ENCODE data around the gene GCNT2. TPM values are rescaled to one million over a fixed set of nuclear protein-coding genes. Genes with fewer than 3 reads are reported as not detected.
A peak's percentile ranks its signal among the peaks of the same experiment; 100 is the strongest.
"Not testable (repeated sequence)": the region's sequence is repeated elsewhere in the genome, so short reads cannot be mapped to it uniquely, and the experiment has no call there.

GCNT2 gene
- total RNA-seq, 2 donors from 2014 or later = 2.4 to 6.9 TPM

DNA sequence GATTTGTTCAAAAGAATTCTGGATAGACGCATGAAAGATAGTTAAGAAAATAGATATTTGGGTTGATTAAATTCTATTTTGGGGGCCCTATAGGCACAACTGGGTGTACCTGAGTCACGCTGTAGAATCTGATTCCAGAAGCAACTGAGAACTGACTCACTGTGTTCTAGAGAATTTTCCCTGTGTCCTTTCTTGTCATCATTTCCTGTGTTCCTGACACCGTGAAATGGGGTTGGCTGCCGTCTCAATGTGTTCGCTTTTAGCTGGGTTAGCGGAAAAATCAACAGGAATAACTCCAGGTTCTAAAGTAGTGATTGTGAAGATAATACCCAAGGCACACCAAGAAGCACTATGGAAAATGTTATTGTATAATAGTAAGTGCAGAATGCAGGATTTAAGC, 5.0 kb downstream of the GCNT2 start:
- H3K36me3 Mint-ChIP-seq = no peaks in the 10 kb centered on the region
- H3K4me3 Mint-ChIP-seq = no peak overlapping the region
- ATAC-seq (no peak), DNase-seq (ENCODE audit: low spot score) (no peak)
- peaks cover 25 to 32% of the 10 kb centered on the region in 2 donors for H3K27me3 Mint-ChIP-seq
- H3K27ac Mint-ChIP-seq = no peak overlapping the region
- H3K9me3 Mint-ChIP-seq = no peaks in the 10 kb centered on the region
- H3K4me1 Mint-ChIP-seq (ENCODE audit: low read depth in 2 of 2) = peaks cover 16 to 30% of the 10 kb centered on the region in 2 donors

DNA sequence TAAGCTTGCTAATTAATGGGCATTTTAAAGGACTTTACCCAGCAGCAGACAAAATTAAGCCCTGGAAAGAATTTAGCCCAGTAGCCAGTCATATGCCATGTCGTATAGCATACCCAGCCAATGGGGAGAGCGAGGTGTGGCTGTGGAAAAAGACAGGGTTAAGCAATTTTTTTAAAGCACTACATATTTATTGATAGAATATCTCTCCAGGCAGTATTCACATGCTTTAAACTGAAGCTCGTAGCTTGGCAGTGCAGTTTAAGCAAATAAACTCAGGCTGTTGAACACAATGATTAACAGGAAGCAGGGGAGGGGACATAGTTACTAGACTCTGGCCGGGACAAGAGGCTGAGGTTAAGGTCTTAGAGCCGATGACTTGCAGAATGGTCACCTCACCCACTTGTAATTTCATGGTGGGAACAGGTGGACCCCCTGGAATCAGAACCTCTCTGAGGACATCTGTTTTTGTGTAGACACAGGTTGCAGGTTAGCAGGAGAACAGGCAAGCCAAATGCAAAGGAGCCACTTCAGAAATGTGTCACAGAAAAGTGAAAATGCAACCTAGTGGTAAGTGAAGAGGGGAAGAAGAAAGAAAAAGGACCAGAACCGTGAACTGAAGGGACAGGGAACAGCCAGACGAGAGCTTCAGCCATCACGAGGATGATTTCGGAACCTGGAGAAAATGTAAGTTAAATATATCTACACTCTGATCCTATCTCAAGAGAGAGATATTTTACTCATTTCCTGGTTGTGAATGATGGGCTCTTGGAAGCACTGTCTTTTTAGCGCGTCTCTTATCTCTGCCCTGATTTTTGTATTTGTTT, 7.2 kb downstream of the GCNT2 start:
- H3K9me3 Mint-ChIP-seq = no peaks in the 10 kb centered on the region
- ATAC-seq (peak; percentile 79 to 83), DNase-seq (ENCODE audit: low spot score) (no peak)
- H3K4me1 Mint-ChIP-seq (ENCODE audit: low read depth in 2 of 2) = peaks cover 31 to 38% of the 10 kb centered on the region in 2 donors
- peak overlapping the region; percentile 92 for H3K4me3 Mint-ChIP-seq
- no peaks in the 10 kb centered on the region for H3K36me3 Mint-ChIP-seq
- H3K27me3 Mint-ChIP-seq = peaks cover 33 to 34% of the 10 kb centered on the region in 2 donors
- H3K27ac Mint-ChIP-seq = peak overlapping the region; percentile 60 to 61

DNA sequence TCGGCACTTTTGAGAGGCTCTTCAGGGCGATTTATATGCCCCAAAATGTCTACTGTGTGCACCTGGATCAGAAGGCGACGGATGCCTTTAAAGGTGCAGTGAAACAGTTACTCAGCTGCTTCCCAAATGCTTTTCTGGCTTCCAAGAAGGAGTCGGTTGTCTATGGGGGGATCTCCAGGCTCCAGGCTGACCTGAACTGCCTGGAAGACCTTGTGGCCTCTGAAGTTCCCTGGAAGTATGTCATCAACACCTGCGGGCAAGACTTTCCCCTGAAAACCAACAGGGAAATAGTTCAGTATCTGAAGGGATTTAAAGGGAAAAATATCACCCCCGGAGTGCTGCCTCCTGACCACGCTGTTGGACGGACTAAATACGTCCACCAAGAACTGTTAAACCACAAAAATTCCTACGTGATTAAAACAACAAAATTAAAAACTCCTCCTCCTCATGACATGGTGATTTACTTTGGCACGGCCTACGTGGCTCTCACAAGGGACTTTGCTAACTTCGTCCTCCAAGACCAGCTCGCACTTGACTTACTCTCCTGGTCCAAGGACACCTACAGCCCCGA, 8.2 kb downstream of the GCNT2 start:
- Mint-ChIP-seq H3K4me1 (ENCODE audit: low read depth in 2 of 2) (peaks cover 34 to 42% of the 10 kb centered on the region in 2 donors), H3K9me3 (no peaks in the 10 kb centered on the region), H3K4me3 (peak overlapping the region; percentile 92), H3K36me3 (no peaks in the 10 kb centered on the region), H3K27ac (peak overlapping the region in 1 of 2 donors; percentile 60), H3K27me3 (peaks cover 30 to 38% of the 10 kb centered on the region in 2 donors)
- no peak for ATAC-seq
- no peak for DNase-seq (ENCODE audit: low spot score)

DNA sequence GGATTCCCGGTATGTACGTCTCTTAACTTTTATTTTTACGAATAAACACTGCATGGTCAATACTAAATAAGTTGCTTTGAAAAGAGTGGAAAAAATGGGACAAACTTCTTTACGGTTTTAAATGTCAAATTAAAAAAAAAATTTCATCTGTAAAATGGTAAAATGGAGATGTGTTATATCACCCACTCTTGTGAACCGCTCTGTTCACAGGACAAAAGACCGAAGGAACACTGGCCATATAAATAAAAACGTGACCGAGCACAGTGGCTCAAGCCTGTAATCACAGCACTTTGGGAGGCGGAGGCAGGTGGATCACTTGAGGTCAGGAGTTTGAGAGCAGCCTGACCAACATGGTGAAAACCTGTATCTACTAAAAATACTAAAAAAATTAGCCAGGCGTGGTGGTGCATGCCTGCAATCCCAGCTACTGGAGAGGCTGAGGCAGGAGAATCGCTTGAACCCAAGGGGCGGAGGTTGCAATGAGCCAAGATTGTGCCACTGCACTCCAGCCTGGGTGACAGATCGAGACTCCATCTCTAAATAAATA, 8.8 kb downstream of the GCNT2 start:
- peaks cover 24 to 38% of the 10 kb centered on the region in 2 donors for H3K27me3 Mint-ChIP-seq
- not testable (repeated sequence) for DNase-seq (ENCODE audit: low spot score); ATAC-seq; H3K36me3 Mint-ChIP-seq; H3K9me3 Mint-ChIP-seq
- peaks cover 34 to 38% of the 10 kb centered on the region in 2 donors for H3K4me1 Mint-ChIP-seq (ENCODE audit: low read depth in 2 of 2)
- peak overlapping the region; percentile 92 for H3K4me3 Mint-ChIP-seq
- H3K27ac Mint-ChIP-seq = peak overlapping the region in 1 of 2 donors; percentile 60

DNA sequence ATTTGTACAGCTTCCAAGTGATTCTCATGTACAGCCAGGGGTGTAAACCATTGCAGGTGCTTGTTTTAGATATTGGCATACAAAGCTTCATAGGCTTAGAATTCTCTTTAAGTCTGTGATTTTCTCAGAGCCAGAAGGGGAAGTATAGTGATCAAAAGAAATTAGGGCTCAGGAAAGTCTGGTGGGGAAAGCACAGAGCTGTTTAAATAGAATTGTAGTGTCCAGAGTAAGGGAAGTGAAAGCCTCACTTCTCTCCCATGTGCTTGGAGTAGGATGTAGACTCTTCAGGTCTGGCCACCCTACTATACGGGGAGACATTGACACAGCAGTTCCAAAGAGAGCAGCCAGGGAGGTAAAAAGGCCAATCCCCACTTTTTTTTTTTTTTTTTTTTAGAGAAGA, 10.4 kb downstream of the GCNT2 start:
- DNase-seq (ENCODE audit: low spot score) (no peak), ATAC-seq (no peak)
- H3K27ac Mint-ChIP-seq = no peak overlapping the region
- no peaks in the 10 kb centered on the region for H3K36me3 Mint-ChIP-seq
- peaks cover 18 to 38% of the 10 kb centered on the region in 2 donors for H3K27me3 Mint-ChIP-seq
- peaks cover 34 to 38% of the 10 kb centered on the region in 2 donors for H3K4me1 Mint-ChIP-seq (ENCODE audit: low read depth in 2 of 2)
- peak overlapping the region; percentile 10 for H3K4me3 Mint-ChIP-seq
- no peaks in the 10 kb centered on the region for H3K9me3 Mint-ChIP-seq

DNA sequence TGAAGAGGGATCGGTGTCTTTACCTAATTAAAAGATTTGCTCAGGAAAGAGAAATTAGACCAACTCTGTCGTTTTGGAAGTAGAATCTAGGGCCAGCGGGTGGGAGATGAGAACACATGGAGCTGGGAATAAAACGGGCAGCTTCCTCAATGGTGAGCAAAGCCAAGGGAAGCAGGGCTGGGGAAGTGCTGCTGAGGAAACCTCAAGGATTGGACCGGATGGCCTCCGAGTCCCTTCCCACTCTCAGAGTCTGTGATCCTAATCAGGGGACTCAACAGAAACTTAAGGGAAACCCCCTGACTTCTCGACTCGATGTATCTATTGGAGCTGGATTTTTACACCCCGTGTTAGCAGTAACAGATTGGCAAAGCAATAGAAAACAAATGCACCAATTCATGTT, 10.8 kb downstream of the GCNT2 start:
- H3K4me1 Mint-ChIP-seq (ENCODE audit: low read depth in 2 of 2) = peaks cover 34 to 38% of the 10 kb centered on the region in 2 donors
- DNase-seq (ENCODE audit: low spot score) = no peak
- no peak overlapping the region for H3K27ac Mint-ChIP-seq
- H3K27me3 Mint-ChIP-seq = peaks cover 18 to 38% of the 10 kb centered on the region in 2 donors
- peak overlapping the region; percentile 10 for H3K4me3 Mint-ChIP-seq
- no peaks in the 10 kb centered on the region for H3K9me3 Mint-ChIP-seq
- no peaks in the 10 kb centered on the region for H3K36me3 Mint-ChIP-seq
- ATAC-seq = no peak

DNA sequence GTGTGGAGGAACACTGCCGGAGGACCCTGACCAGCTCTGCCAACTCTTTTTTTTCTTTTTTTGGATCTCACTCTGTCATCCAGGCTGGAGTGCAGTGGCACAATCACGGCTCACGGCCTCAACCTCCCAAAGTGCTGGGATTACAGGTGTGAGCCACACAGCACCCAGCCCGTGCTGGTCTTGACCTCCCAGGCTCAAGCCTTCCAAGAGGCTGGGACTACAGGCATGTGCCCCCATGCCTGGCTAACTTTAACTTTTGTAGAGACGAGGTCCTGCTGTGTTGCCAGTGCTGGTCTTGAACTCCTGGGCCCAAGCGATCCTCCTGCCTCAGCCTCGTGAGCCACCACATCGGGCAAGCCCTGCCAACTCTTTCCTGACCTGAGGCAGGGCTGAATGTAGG, 11.2 kb downstream of the GCNT2 start:
- Mint-ChIP-seq H3K4me1 (ENCODE audit: low read depth in 2 of 2) (peaks cover 34 to 38% of the 10 kb centered on the region in 2 donors), H3K27me3 (peaks cover 18 to 41% of the 10 kb centered on the region in 2 donors), H3K9me3 (no peaks in the 10 kb centered on the region), H3K36me3 (no peaks in the 10 kb centered on the region), H3K27ac (no peak overlapping the region), H3K4me3 (no peak overlapping the region)
- no peak for ATAC-seq
- no peak for DNase-seq (ENCODE audit: low spot score)

DNA sequence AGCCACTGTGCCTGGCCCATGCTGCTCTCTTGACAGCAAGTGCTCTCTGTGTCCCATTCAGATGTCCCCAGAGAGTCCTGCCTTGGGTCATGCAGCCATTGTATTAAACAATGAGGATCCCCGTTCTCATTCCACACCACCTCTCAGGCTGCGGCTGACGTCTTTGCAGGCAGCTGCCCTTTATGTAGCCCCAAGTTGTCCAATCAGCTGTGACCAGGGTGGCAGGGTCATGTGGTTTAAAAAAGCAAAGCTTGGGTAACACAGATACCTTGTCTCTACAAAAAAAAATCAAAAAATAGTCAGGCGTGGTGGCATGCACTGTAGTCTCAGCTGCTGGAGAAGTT, 13.2 kb downstream of the GCNT2 start:
- Mint-ChIP-seq H3K27me3 (peaks cover 18 to 43% of the 10 kb centered on the region in 2 donors), H3K9me3 (no peaks in the 10 kb centered on the region), H3K36me3 (no peaks in the 10 kb centered on the region), H3K4me1 (ENCODE audit: low read depth in 2 of 2) (peaks cover 20 to 21% of the 10 kb centered on the region in 2 donors), H3K27ac (peak overlapping the region in 1 of 2 donors; percentile 47), H3K4me3 (peak overlapping the region; percentile 61)
- DNase-seq (ENCODE audit: low spot score) (no peak), ATAC-seq (no peak)

DNA sequence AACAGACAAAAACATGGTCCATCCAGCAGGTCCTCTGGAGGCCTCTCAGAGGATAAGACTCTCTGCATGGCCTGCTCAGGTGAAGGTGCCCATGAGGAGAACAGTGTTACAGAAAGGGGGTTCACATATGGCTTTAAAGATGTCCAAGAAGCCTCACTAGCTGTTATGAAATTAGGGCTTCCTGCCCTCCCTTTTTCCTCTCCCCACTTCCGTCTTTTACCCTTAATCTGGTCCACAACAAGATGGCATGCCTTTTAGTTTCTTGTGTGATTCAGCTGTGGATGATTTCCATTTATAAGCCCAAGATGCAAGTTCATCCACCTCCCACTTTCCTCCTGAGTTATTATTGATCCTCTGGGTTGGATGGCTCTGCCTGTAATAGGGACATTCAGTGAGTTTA, 14.0 kb downstream of the GCNT2 start:
- DNase-seq (ENCODE audit: low spot score) = no peak
- Mint-ChIP-seq H3K27me3 (peaks cover 18 to 38% of the 10 kb centered on the region in 2 donors), H3K4me3 (no peak overlapping the region), H3K27ac (no peak overlapping the region), H3K4me1 (ENCODE audit: low read depth in 2 of 2) (peaks cover 16 to 18% of the 10 kb centered on the region in 2 donors), H3K9me3 (no peaks in the 10 kb centered on the region), H3K36me3 (no peaks in the 10 kb centered on the region)
- no peak for ATAC-seq

DNA sequence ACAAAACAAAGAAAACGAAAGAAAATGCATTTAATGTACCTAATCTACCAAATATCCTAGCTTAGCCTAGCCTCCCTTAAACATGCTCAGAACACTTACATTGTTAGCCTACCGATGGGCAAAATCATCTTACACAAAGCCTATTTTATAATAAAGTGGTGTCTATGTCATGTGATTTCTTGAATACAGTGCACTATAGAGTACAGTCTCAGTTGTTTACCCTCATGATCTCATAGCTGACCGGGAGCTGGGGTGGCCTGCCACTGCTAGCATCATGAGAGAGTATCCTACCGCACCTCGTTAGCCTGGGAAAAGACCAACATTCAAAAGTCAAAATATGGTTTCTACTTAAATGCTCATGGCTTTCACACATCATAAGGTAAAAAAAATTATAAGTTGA, 16.6 kb downstream of the GCNT2 start:
- Mint-ChIP-seq H3K36me3 (no peaks in the 10 kb centered on the region), H3K9me3 (no peaks in the 10 kb centered on the region), H3K4me1 (ENCODE audit: low read depth in 2 of 2) (peaks cover 6 to 7% of the 10 kb centered on the region in 2 donors), H3K4me3 (no peak overlapping the region), H3K27ac (no peak overlapping the region), H3K27me3 (peaks cover 14 to 31% of the 10 kb centered on the region in 2 donors)
- ATAC-seq (no peak), DNase-seq (ENCODE audit: low spot score) (no peak)

DNA sequence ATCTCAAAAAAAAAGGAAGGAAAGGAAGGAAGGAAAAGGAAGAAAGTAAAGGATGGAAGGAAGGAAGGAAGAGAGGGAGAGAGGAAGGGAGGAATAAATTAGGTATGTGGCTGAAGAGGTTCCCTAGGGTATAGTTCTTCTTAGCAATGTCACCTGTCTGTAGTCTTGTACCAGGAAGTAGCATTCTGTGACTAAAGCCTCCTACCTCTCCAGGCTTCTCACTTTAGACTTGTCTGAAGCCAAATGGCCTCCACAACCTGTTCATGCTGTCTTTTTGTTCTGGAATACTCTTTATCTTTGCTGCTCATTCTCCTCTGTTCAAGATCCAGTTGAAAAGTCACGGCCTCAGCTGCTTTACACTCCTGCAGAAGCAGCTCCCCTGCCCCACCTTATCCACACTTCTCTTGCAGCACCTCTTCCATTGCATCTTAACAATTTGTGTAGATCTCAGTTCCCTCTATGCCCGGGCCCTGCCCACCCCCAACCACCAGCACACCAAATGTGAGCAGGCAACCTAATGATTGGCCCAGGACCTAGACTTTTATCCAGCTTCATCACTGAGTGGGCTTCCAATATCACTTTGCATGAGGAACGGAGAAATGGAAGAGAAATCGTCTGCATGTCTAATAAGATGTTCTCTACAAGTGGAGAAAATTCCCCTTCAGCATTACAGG, 19.1 kb downstream of the GCNT2 start:
- Mint-ChIP-seq H3K27ac (no peak overlapping the region), H3K4me3 (no peak overlapping the region), H3K27me3 (peaks cover 14 to 27% of the 10 kb centered on the region in 2 donors), H3K9me3 (no peaks in the 10 kb centered on the region), H3K36me3 (no peaks in the 10 kb centered on the region), H3K4me1 (ENCODE audit: low read depth in 2 of 2) (peaks cover 0 to 4% of the 10 kb centered on the region in 2 donors)
- ATAC-seq (no peak), DNase-seq (ENCODE audit: low spot score) (no peak)

DNA sequence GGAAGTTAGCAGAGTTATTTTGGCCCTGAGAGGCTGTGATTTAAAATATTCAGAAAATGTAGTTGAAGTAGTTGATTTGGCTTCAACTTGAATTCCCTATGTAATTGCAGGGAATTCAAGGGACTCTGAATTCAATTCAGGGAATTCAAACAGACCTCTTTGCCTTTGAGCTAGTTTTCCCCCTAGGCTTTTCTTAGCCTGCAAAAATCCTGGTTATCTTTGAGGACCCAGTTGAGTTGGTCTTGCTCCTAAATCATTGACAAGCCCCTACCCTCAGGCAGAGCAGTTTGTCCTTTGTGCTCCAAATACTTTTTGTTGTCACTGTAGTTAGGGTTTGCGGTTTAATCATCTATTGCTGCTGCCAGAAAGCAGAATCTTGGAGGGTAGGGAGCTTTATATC, 20.4 kb downstream of the GCNT2 start:
- H3K4me3 Mint-ChIP-seq = no peak overlapping the region
- no peaks in the 10 kb centered on the region for H3K9me3 Mint-ChIP-seq
- peaks cover 0 to 4% of the 10 kb centered on the region in 2 donors for H3K4me1 Mint-ChIP-seq (ENCODE audit: low read depth in 2 of 2)
- DNase-seq (ENCODE audit: low spot score) = no peak
- no peaks in the 10 kb centered on the region for H3K36me3 Mint-ChIP-seq
- ATAC-seq = no peak
- no peak overlapping the region for H3K27ac Mint-ChIP-seq
- peaks cover 6 to 23% of the 10 kb centered on the region in 2 donors for H3K27me3 Mint-ChIP-seq

DNA sequence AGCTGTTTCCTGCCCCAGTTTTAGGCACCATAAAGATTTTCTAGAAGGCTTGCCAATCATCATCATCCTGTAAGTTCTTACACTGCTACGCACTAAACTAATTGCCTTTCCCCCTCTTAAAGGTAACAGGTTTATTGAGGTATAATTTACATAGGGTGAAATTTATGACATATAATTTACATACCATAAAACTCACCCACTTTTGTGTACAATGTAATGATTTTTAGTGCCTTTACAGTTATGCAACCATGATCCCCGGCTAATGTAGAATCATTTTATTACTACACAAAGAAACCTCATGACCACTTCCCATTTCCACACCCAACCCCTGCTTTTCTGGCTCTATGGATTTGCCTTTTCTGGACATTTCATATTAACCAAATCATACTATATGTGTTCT, 21.1 kb downstream of the GCNT2 start:
- H3K9me3 Mint-ChIP-seq = no peaks in the 10 kb centered on the region
- no peak for ATAC-seq

DNA sequence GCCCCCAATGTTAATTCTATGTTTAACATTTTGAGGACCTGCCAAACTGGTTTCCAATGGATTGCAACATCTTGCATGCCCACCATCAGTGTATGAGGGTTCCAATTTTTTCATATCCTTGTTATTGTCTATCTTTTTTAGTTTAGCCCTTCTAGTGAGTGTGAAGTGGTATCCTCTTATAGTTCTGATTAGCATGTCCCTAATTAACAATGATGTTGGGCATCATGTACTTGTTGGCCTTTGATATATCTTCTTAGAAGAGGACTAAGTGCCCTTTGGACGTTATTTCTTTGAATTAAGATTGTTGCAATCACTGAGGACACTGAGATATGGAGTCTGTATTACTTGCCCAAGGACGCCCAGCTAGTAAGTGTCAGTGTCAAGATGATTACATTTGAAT, 22.3 kb downstream of the GCNT2 start:
- DNase-seq (ENCODE audit: low spot score) = no peak
- no peak overlapping the region for H3K27ac Mint-ChIP-seq
- peaks cover 0 to 4% of the 10 kb centered on the region in 2 donors for H3K4me1 Mint-ChIP-seq (ENCODE audit: low read depth in 2 of 2)
- no peak overlapping the region for H3K4me3 Mint-ChIP-seq
- H3K27me3 Mint-ChIP-seq = peaks cover 6 to 21% of the 10 kb centered on the region in 2 donors
- ATAC-seq = no peak
- H3K36me3 Mint-ChIP-seq = no peaks in the 10 kb centered on the region
- H3K9me3 Mint-ChIP-seq = no peaks in the 10 kb centered on the region

More for the DNA sequence above, 21.1 kb downstream of the GCNT2 start:
- Mint-ChIP-seq H3K27ac (no peak overlapping the region), H3K4me1 (ENCODE audit: low read depth in 2 of 2) (peaks cover 0 to 4% of the 10 kb centered on the region in 2 donors), H3K36me3 (no peaks in the 10 kb centered on the region), H3K27me3 (peaks cover 6 to 24% of the 10 kb centered on the region in 2 donors), H3K4me3 (no peak overlapping the region)
- DNase-seq (ENCODE audit: low spot score) = no peak

All from natural killer cell treated with Interleukin-12 subunit alpha and Interleukin-12 subunit beta and Interleukin-15 and Interleukin-18, amount 100 ng/mL, for 72 hours (primary cell).